Hepatocyte (in vitro differentiated cells): Measurements from ENCODE around the gene SYT1.

Experiments used
- CTCF ChIP-seq: fragments of 200-600 bp; sonication (generic); IDR thresholded peaks from 2 replicates; pipeline ENCODE4 v1.5.1; 2016; ENCODE audit warnings: antibody characterized with exemption, mild to moderate bottlenecking; ENCODE audit not compliant: poor library complexity
- EZH2 ChIP-seq: fragments of 200-600 bp; sonication (generic); IDR thresholded peaks from 2 replicates; pipeline ENCODE4 v1.6.1; 2016; ENCODE audit warnings: antibody characterized with exemption, mild to moderate bottlenecking, borderline replicate concordance
- EZH2phosphoT487 ChIP-seq: fragments of 200-600 bp; sonication (generic); IDR thresholded peaks from one replicate; pipeline ENCODE4 v1.6.1; 2018; ENCODE audit warnings: antibody characterized with exemption, mild to moderate bottlenecking, low read depth, moderate library complexity; ENCODE audit not compliant: unreplicated experiment, severe bottlenecking

- TF ChIP-seq CTCF (no peak), EZH2 (no peak), EZH2phosphoT487 (no peak)
Measured at GRCh38 chr12:78928200-78929074, 63.9 kb downstream of the SYT1 start.
